ENCODE results near the gene SLC2A3. TPM values are rescaled to one million over a fixed set of nuclear protein-coding genes. Genes with fewer than 3 reads are reported as not detected.
"Not testable (repeated sequence)": the region's sequence is repeated elsewhere in the genome, so short reads cannot be mapped to it uniquely, and the experiment has no call there.

The SLC2A3 gene
- total and polyA plus RNA-seq, 2 donors (not counting 3 experiments of a cell fraction or from before 2014, with no cell fraction given): 13.9 to 20.8 TPM

- H3K9me1 ChIP-seq (replicated peaks; ENCODE audit: control insufficient read depth, extremely low read depth, insufficient read depth, low read length): no peaks in the 10 kb centered on the region
- POLR2A ChIA-PET: no interaction called here
- H3K4me3 ChIP-seq (replicated peaks in 1 of 3; ENCODE audit: insufficient read depth in 1 of 3, low read depth in 1 of 3, low read length in 3 of 3): no peak overlapping the region
- intact Hi-C loops (cut with micrococcal nuclease) (no loop called here), dilution Hi-C loops (cut with MboI; ENCODE audit: extremely low pct_ligation_motif_present, low sequenced_read_pairs) (no loop called here)
- H3K4me1 ChIP-seq (ENCODE audit: control insufficient read depth, extremely low read depth, insufficient read depth, low read length): no peaks in the 10 kb centered on the region
- H3K27me3 ChIP-seq (ENCODE audit: control insufficient read depth in 2 of 2, insufficient read depth in 2 of 2, low read length in 2 of 2): no peaks in the 10 kb centered on the region
- no peak overlapping the region for H3K4me2 ChIP-seq (ENCODE audit: insufficient read depth, low read length)
- BruUV-seq (replicated peaks): no TSS peak
- DNase-seq (ENCODE audit: low read depth, low spot score) (no peak), FAIRE-seq (no peak)
- no peak for TF ChIP-seq POLR2A (IDR thresholded peaks at IDR 0.05; ENCODE audit: low read depth, low read length)
- no peak for TF ChIP-seq FOS (IDR thresholded peaks at IDR 0.05; ENCODE audit: borderline replicate concordance, insufficient read depth, low read length)
- TF ChIP-seq POLR2AphosphoS5 (IDR thresholded peaks at IDR 0.05; ENCODE audit: insufficient read depth, low read depth, low read length): no peak
- TF ChIP-seq GATA2 (IDR thresholded peaks at IDR 0.05; ENCODE audit: insufficient read depth, insufficient read length, low read depth, low read length): no peak
- TF ChIP-seq CTCF (IDR thresholded peaks at IDR 0.05; ENCODE audit: extremely low read depth in 1 of 2, insufficient read depth in 1 of 2, low read depth in 1 of 2, low read length in 2 of 2): no peak
- TF ChIP-seq MAX (IDR thresholded peaks at IDR 0.05; ENCODE audit: insufficient read depth, insufficient read length): no peak
- no peak for TF ChIP-seq MYC (IDR thresholded peaks at IDR 0.05; ENCODE audit: low read depth, low read length)
- no peak for TF ChIP-seq EZH2 (IDR thresholded peaks at IDR 0.05; ENCODE audit: borderline replicate concordance, low read depth, low read length, severe bottlenecking)
- no peak for TF ChIP-seq JUN (IDR thresholded peaks at IDR 0.05; ENCODE audit: borderline replicate concordance, insufficient read depth, insufficient read length, low read depth)
- no peak overlapping the region for H2AFZ ChIP-seq (ENCODE audit: low read depth, low read length)
- H3K9ac ChIP-seq (replicated peaks; ENCODE audit: extremely low read depth, insufficient read depth, low read length): no peak overlapping the region
- no peaks in the 10 kb centered on the region for H3K79me2 ChIP-seq (ENCODE audit: control insufficient read depth, insufficient read depth, low read length)
- H3K36me3 ChIP-seq (ENCODE audit: control insufficient read depth in 2 of 2, extremely low read depth in 1 of 2, insufficient read depth in 2 of 2, low read length in 2 of 2): no peaks in the 10 kb centered on the region
- no peak overlapping the region for H3K27ac ChIP-seq (ENCODE audit: insufficient read depth, low read depth, low read length)
- H4K20me1 ChIP-seq (replicated peaks; ENCODE audit: control insufficient read depth, extremely low read depth, insufficient read depth, low read length): no peaks in the 10 kb centered on the region
- CTCF ChIA-PET: interaction anchor here (1.0 to 1.4 kb wide), 2 partner anchors 11 to 14 kb away, joined by 4 to 5 read pairs; no protein-coding TSS in a partner anchor
- no peaks in the 10 kb centered on the region for H3K9me3 ChIP-seq (replicated peaks; ENCODE audit: control insufficient read depth, insufficient read depth, low read length)
Measured at GRCh38 chr12:7947011-7947410, 11.0 kb upstream of the SLC2A3 start.

DNA sequence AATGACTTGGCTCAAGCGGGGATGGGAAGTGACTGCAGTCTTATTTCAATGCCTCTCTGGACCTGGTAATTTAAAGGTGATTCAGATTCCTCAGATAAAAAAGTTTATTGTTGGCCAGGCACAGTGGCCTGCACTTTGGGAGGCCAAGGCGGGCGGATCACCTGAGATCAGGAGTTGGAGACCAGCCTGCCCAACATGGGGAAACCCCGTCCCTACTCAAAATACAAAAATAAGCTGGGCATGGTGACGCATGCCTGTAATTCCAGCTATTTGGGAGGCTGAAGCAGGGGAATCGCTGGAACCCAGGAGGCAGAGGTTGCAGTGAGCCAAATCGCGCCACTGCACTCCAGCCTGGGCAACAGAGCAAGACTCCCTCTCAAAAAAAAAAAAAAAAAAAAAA lies 8.8 kb upstream of the SLC2A3 start:
- DNase-seq (ENCODE audit: low read depth, low spot score); H3K27ac ChIP-seq (ENCODE audit: insufficient read depth, low read depth, low read length); H3K4me3 ChIP-seq (replicated peaks in 1 of 3; ENCODE audit: insufficient read depth in 1 of 3, low read depth in 1 of 3, low read length in 3 of 3); H3K9me1 ChIP-seq (replicated peaks; ENCODE audit: control insufficient read depth, extremely low read depth, insufficient read depth, low read length); BruUV-seq (replicated peaks); H3K36me3 ChIP-seq (ENCODE audit: control insufficient read depth in 2 of 2, extremely low read depth in 1 of 2, insufficient read depth in 2 of 2, low read length in 2 of 2); H3K9me3 ChIP-seq (replicated peaks; ENCODE audit: control insufficient read depth, insufficient read depth, low read length); H3K4me2 ChIP-seq (ENCODE audit: insufficient read depth, low read length); H2AFZ ChIP-seq (ENCODE audit: low read depth, low read length); H3K4me1 ChIP-seq (ENCODE audit: control insufficient read depth, extremely low read depth, insufficient read depth, low read length); H3K79me2 ChIP-seq (ENCODE audit: control insufficient read depth, insufficient read depth, low read length); H4K20me1 ChIP-seq (replicated peaks; ENCODE audit: control insufficient read depth, extremely low read depth, insufficient read depth, low read length); FAIRE-seq; dilution Hi-C loops (cut with MboI; ENCODE audit: extremely low pct_ligation_motif_present, low sequenced_read_pairs); intact Hi-C loops (cut with micrococcal nuclease); H3K27me3 ChIP-seq (ENCODE audit: control insufficient read depth in 2 of 2, insufficient read depth in 2 of 2, low read length in 2 of 2); H3K9ac ChIP-seq (replicated peaks; ENCODE audit: extremely low read depth, insufficient read depth, low read length): not testable (repeated sequence)
- ChIA-PET POLR2A (interaction anchor here (1.1 kb wide), 1 partner anchor 9 kb away, joined by 3 read pairs; the partner anchor contains the start of gene SLC2A3), CTCF (interaction anchor here (1.3 to 1.6 kb wide), 2 partner anchors 12 to 16 kb away, joined by 4 to 5 read pairs; no protein-coding TSS in a partner anchor)
